H54 (cell line): ENCODE data around the gene IQCH.

Experiments used
- DNase-seq: peaks from one replicate; pipeline ENCODE4 v3.0.0; 2011; ENCODE audit warnings: low spot score, mixed read lengths; ENCODE audit not compliant: insufficient read length
- FAIRE-seq: peaks from 3 replicates; lab custom pipeline; 2011; peaks lifted over from hg19 to GRCh38; lab: Jason Lieb, UNC
- POLR2A ChIP-seq: IDR thresholded peaks from 2 replicates; pipeline ENCODE4 v1.6.1; 2011; ENCODE audit warnings: low read depth, mild to moderate bottlenecking, low read length

Gene IQCH

DNA sequence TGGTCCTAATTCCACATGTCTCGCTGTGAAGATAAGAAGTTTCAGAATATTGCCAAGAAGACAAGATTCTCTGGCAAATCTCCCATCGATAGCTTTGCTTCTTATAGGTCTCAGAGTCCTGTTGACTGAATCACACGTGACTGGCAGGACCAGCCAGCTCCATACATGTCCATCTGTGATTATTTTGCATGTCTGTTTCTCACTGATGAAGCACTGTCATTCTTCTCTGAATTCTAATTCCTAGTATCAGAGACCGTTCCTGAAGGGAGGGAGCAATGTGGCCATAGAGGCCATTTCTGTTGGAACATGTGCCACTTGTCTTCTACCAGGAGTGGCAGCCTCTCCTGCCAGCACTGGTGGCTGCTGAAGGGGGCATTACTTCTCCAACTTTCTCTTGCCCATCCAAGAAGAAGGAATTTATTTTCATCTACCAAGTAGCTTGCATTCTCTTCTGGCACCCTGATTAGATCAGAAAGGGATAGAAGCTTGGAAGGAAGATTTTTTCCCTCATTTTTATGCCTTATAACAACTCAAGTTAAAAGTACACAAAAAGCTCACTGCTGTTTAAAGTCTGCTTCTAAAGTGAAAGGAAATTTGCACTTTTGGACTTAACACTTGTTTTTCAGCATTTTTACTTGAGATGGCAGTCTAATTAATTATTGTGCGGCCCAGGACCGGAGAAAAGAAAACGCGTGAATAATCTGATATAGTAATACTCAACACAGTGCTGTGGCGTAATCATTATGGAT, 115.8 kb downstream of the IQCH start:
- TF ChIP-seq POLR2A = no peak
- FAIRE-seq = no peak
- DNase-seq = no peak

DNA sequence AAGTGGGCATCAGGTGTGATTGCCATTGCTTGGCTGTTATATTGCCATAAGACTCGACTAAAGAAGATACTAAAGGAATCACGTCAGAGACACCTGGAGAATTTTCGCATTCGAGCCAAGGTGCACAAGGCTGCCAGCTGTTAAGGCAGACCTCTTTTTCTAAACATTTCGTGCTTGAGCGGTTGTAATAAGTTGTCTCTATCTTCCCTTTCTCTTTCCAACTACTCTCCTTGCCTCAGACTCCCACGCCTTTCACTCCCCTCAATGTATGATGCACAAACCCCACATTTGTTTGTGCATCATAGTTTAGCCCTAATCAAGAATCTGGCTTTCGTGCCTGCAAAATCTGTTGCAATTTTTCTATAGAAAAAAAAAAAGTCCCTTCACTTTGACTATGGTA, 118.0 kb downstream of the IQCH start:
- TF ChIP-seq POLR2A = no peak
- FAIRE-seq = no peak
- no peak for DNase-seq

DNA sequence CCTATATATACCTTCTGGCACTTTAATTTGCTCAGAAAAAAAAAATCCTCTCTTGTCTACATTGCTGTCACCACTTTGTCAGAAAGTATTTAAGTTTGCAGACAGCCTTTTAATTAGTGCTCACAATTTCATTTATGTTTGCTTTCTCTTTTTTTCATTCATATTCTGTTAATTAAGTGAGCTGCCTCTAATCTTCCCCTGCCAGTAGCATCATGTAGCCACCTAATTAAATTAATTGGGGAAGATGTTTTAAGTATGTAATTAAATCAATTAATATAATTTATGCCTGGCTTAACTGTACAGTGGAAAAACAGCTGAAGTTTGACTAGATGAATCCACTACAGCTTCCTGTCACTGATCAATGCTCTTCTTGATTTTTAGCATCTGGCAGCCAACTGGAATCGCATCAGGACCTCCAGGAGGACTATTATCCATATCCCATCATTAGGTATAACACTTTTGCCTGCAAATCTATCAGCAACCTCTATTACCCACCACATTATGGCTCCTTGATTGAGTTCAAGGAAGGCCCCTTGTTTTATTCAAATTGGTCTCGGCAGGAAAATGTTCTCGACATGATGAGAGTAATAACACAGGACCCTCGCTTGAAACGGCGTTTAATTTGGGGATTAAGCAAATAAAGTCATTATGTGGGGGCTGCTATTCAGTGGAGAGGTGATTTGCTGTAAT, 118.5 kb downstream of the IQCH start:
- no peak for DNase-seq
- FAIRE-seq = no peak
- TF ChIP-seq POLR2A = no peak

- TF ChIP-seq POLR2A = no peak
- no peak for FAIRE-seq
- DNase-seq = no peak
Observed at GRCh38 chr15:67373971-67374370, 119.4 kb downstream of the IQCH start.

DNA sequence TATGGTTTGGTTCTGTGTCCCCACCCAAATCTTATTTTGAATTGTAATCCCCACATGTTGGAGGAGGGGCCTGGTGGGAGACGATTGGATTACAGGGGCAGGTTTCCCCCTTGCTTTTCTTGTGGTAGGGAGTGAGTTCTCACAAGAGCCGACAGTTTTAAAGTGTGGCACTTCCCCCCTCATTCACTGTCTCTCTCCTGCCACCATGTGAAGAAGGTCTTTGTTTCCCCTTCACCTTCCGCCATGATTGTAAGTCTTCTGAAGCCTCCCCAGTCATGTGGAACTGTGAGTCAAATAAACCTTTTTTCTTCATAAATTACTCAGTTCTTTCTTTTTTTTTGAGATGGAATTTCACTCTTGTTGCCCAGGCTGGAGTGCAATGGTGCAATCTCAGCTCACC, 124.9 kb downstream of the IQCH start:
- no peak for TF ChIP-seq POLR2A
- DNase-seq (no peak), FAIRE-seq (no peak)

DNA sequence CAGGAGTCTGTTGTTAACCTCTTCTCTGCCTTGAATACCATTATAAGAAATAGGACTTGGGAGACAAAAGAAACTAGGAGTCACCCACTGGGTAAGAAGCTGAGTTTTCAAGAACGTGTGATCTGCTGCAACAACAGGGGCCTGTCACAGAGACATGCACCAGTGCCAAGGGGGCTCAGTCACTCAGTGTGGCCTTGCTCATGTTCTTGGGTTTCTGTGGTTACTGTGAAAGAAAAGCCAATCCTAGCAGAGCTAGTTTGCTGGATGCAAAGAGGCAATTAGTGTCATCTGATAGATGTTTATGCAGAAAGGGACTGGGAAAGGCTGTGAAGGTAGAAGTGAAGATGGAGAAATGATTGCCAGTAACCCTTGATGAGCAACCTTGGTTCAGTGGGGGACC, 126.3 kb downstream of the IQCH start:
- FAIRE-seq = no peak

DNA sequence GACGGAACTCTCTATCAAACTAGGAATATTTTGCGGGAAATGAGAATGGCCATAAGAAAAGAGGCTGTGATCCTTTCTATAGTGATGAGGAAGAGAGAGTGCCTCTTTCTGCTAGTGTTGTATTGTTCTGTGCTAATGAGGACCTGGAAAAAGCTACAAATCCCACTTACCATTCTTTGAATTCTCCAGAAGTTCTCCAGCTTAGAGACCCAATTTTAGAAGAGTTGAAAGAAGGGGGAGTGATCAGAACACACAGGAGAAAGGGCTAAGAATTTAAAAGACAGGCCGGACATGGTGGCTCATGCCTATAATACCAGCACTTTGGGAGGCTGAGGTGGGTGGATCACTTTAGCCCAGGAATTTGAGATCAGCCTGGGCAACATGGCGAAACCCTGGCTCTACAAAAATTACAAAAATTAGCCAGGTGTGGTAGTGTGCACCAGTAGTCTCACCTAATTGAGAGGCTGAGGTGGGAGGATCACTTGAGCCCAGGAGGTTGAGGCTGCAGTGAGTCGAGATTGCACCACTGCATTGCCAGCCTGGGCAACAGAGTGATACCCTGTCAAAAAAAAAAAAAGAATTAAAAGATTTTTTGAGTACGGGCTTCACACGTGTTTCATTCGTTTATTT, 126.9 kb downstream of the IQCH start:
- no peak for DNase-seq
- no peak for FAIRE-seq
- no peak for TF ChIP-seq POLR2A

More for the DNA sequence above, 126.3 kb downstream of the IQCH start:
- DNase-seq = no peak
- no peak for TF ChIP-seq POLR2A

DNA sequence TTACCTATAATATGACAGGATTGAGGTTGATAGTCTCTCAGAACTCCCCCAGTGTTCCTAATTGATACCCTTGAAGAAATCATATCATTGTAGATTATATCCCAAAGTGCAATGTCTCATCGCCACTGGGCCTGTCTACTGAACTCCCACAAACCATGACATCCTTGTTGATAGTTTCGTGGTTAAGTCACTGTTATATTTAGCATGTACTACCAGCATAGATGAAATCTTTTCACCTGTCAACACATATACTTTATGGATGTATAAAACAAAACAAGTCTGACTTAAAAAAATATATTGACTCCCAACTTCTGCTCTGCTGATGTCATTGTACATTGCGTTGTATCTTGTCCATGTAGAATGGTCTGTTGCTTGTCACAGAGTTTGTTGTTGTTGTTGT, 128.1 kb downstream of the IQCH start:
- no peak for TF ChIP-seq POLR2A
- no peak for FAIRE-seq
- DNase-seq = no peak

DNA sequence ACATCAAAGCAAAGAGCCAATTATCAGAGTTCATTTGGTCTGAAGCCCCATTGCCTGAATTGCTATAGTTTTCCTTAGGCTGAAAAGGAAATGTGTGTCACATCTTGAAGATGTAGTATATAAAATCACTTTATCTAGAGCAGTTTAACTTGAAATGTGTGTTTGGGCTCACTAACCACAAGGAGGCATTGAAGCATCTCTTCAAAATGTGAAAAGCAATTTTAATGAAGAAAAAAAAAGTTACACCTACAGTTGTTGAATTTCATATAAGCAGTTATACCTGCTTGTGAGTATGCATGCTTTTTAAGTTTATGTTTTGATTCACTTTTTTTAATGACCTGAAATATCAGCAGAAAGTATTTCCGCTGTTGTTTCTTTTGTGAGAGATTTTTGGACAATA, 129.3 kb downstream of the IQCH start:
- FAIRE-seq (no peak), DNase-seq (no peak)
- TF ChIP-seq POLR2A = no peak

GRCh38 chr15:67384761-67385160, 130.2 kb downstream of the IQCH start:
- DNase-seq (no peak), FAIRE-seq (no peak)
- no peak for TF ChIP-seq POLR2A

GRCh38 chr15:67385971-67386370, 131.4 kb downstream of the IQCH start:
- DNase-seq = no peak
- FAIRE-seq = no peak
- TF ChIP-seq POLR2A = no peak

DNA sequence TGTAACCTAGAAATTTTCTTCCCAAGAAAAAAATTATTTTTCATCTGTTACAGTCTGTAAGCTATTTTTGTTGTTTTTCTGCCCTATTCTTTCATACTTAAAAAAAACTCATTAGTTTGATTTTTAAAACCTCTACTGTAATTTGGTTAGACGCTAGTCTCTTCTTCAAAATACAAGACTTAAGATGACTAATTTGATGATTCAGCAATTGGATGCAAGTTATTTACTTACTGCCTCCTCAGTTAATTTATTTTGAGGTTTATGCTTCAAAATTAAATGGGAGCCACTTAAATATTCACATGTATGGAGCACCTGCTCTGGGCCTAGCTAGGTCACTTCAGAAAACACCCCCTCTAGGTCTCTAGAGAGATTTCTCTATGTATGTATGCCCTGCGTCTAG, 132.4 kb downstream of the IQCH start:
- no peak for TF ChIP-seq POLR2A
- DNase-seq (no peak), FAIRE-seq (no peak)

DNA sequence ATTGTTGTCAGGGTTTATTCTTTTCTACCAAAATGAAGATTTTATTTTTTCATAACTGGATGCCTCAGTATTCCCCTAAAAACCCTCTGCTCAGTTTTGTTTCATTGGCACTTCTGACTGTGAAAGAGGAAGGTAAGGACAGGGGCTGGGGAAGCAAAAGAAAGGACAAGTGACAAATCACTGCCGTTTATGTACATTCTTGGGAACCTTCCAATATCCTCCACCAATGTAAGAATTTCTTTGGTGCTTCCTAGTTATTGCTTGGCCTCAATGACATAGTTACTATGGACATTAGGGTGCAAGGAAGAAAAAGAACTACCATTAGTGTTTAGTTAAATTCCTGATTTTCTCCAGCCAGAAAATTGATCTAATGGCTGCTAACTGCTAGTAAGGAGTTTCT, 135.4 kb downstream of the IQCH start:
- TF ChIP-seq POLR2A = no peak
- DNase-seq = no peak
- no peak for FAIRE-seq

GRCh38 chr15:67394873-67395639, 140.5 kb downstream of the IQCH start:
- DNase-seq (no peak), FAIRE-seq (no peak)

More at GRCh38 chr15:67394873-67395639, 140.5 kb downstream of the IQCH start:
- no peak for TF ChIP-seq POLR2A
